GM23338 (cell line): ENCODE measurements around the gene SCCPDH. TPM values are rescaled to one million over a fixed set of nuclear protein-coding genes. Genes with fewer than 3 reads are reported as not detected.

Experiments
- ATAC-seq: fragments of 200-7000 bp; cut with Tn5 transposase; 3 replicates; pipeline ENCODE4 v1.9.1; 2020
- DNase-seq: peaks from one replicate; pipeline ENCODE4 v3.0.0-alpha.2; 2015; ENCODE audit warnings: low spot score
- H2AFZ ChIP-seq: fragments of 200-600 bp; sonication (generic); 2 replicates; pipeline ENCODE4 v1.8.0; 2016; ENCODE audit warnings: antibody characterized with exemption, mild to moderate bottlenecking, moderate library complexity
- H3F3A ChIP-seq: fragments of 200-600 bp; sonication (generic); replicated peaks from 2 replicates; pipeline ENCODE4 v1.8.0; 2017; ENCODE audit warnings: antibody characterized with exemption, mixed run types, low read depth
- H3K27ac ChIP-seq: fragments of 200-600 bp; sonication (generic); 2 replicates; pipeline ENCODE4 v1.6.1; 2016; ENCODE audit warnings: low read depth
- H3K27me3 ChIP-seq: fragments of 200-600 bp; sonication (generic); 2 replicates; pipeline ENCODE4 v1.8.0; 2016; ENCODE audit warnings: mild to moderate bottlenecking, mixed run types, moderate library complexity; ENCODE audit not compliant: insufficient read depth
- H3K36me3 ChIP-seq: fragments of 200-600 bp; sonication (generic); 2 replicates; pipeline ENCODE4 v1.8.0; 2016; ENCODE audit warnings: mild to moderate bottlenecking; ENCODE audit not compliant: insufficient read depth
- H3K4me1 ChIP-seq: fragments of 200-600 bp; sonication (generic); 2 replicates; pipeline ENCODE4 v1.8.0; 2016; ENCODE audit warnings: mild to moderate bottlenecking, moderate library complexity; ENCODE audit not compliant: insufficient read depth
- H3K4me2 ChIP-seq: fragments of 200-600 bp; sonication (generic); 2 replicates; pipeline ENCODE4 v1.7.1; 2017; ENCODE audit warnings: mixed run types
- H3K4me3 ChIP-seq: fragments of 200-600 bp; sonication (generic); 2 replicates; pipeline ENCODE4 v1.6.1; 2016; ENCODE audit warnings: mixed run types
- H3K79me2 ChIP-seq: fragments of 200-600 bp; sonication (generic); replicated peaks from 2 replicates; pipeline ENCODE4 v1.8.0; 2017; ENCODE audit warnings: mild to moderate bottlenecking; ENCODE audit not compliant: insufficient read depth
- H3K9me2 ChIP-seq: fragments of 200-600 bp; sonication (generic); 2 replicates; pipeline ENCODE4 v1.8.0; 2017; ENCODE audit not compliant: insufficient read depth
- H4K20me1 ChIP-seq: fragments of 200-600 bp; sonication (generic); replicated peaks from 2 replicates; pipeline ENCODE4 v1.8.0; 2017; ENCODE audit warnings: mild to moderate bottlenecking; ENCODE audit not compliant: insufficient read depth
- H3K27ac Mint-ChIP-seq: 2 replicates; pipeline ENCODE4 v1.8.0; 2020; ENCODE audit warnings: inconsistent platforms, mild to moderate bottlenecking, moderate library complexity, mixed read lengths
- H3K27me3 Mint-ChIP-seq: 3 replicates; pipeline ENCODE4 v1.8.0; 2022; ENCODE audit warnings: low read depth, mild to moderate bottlenecking, moderate library complexity, mixed read lengths, inconsistent platforms; ENCODE audit not compliant: insufficient read depth, poor library complexity
- H3K36me3 Mint-ChIP-seq: 3 replicates; pipeline ENCODE4 v1.8.0; 2021; ENCODE audit warnings: low read depth, mild to moderate bottlenecking, inconsistent platforms, moderate library complexity, mixed read lengths
- H3K4me1 Mint-ChIP-seq: 3 replicates; pipeline ENCODE4 v1.8.0; 2020; ENCODE audit warnings: mild to moderate bottlenecking, inconsistent platforms, mixed read lengths
- H3K4me3 Mint-ChIP-seq: 3 replicates; pipeline ENCODE4 v1.8.0; 2021; ENCODE audit warnings: moderate library complexity, mild to moderate bottlenecking, inconsistent platforms, mixed read lengths
- H3K9me3 Mint-ChIP-seq: 3 replicates; pipeline ENCODE4 v1.8.0; 2020; ENCODE audit warnings: moderate library complexity, mild to moderate bottlenecking, inconsistent platforms, mixed read lengths
- CREB1 ChIP-seq: fragments of 250-450 bp; sonication (Bioruptor Pico); IDR thresholded peaks from 2 replicates; pipeline ENCODE4 v1.5.0; 2020; ENCODE audit warnings: low read depth, mild to moderate bottlenecking, moderate library complexity
- CTCF ChIP-seq, 2 experiments: fragments of 200-600 bp in 1 of 2; sonication (generic) in 1 of 2; conservative IDR thresholded peaks; 2 replicates each; pipeline versions ENCODE4 v1.5.1 to v1.6.1; 2016 to 2017; ENCODE audit warnings: antibody characterized with exemption in 2 of 2, low read depth in 2 of 2, mild to moderate bottlenecking in 2 of 2, moderate library complexity in 1 of 2
- EZH2 ChIP-seq: fragments of 200-600 bp; sonication (generic); IDR thresholded peaks from one replicate; pipeline ENCODE4 v1.8.0; 2017; ENCODE audit warnings: antibody characterized with exemption, mild to moderate bottlenecking, low read depth; ENCODE audit not compliant: unreplicated experiment
- EZH2phosphoT487 ChIP-seq: fragments of 200-600 bp; sonication (generic); IDR thresholded peaks from one replicate; pipeline ENCODE4 v1.8.1; 2018; ENCODE audit warnings: antibody characterized with exemption; ENCODE audit not compliant: unreplicated experiment
- JUNB ChIP-seq: IDR thresholded peaks from one replicate; pipeline ENCODE4 v1.6.1; 2016; ENCODE audit warnings: antibody characterized with exemption; ENCODE audit not compliant: unreplicated experiment
- NANOG ChIP-seq: IDR thresholded peaks from 2 replicates; pipeline ENCODE4 v1.6.1; 2016; ENCODE audit warnings: antibody characterized with exemption, borderline replicate concordance
- REST ChIP-seq: IDR thresholded peaks from one replicate; pipeline ENCODE4 v1.6.1; 2018; ENCODE audit warnings: antibody characterized with exemption; ENCODE audit not compliant: unreplicated experiment
- polyA plus RNA-seq: library from polyadenylated mRNA; unstranded; fragments of >200 nt; fragmentation: Nextera tagmentation; extraction: Ambion mirVana; gene quantifications from 2 replicates; pipeline ENCODE4 v1.2.1, GENCODE V29; 2016
- total RNA-seq: library from RNA; depleted of rRNA; stranded (reverse); fragments of >200 nt; shearing (Covaris generic); gene quantifications from 2 replicates; pipeline ENCODE4 v1.2.3, GENCODE V29; 2014

SCCPDH gene
- total and polyA plus RNA-seq, 2 experiments from 2014 or later = 14.4 to 18.8 TPM

- TF ChIP-seq NANOG (no peak), CREB1 (CRISPR knock-in tag) (no peak), JUNB (no peak)
Observed at GRCh38 chr1:246750752-246751151, 26.5 kb downstream of the SCCPDH start (continued).

GRCh38 chr1:246753670-246754535 lies 29.7 kb downstream of the SCCPDH start:
- Mint-ChIP-seq H3K4me3 (no peak overlapping the region), H3K36me3 (no peaks in the 10 kb centered on the region), H3K4me1 (no peaks in the 10 kb centered on the region), H3K27ac (no peak overlapping the region), H3K9me3 (no peaks in the 10 kb centered on the region), H3K27me3 (peaks cover 2% of the 10 kb centered on the region)
- Histone ChIP-seq H3K27me3 (no peaks in the 10 kb centered on the region), H4K20me1 (no peaks in the 10 kb centered on the region), H3K4me2 (no peak overlapping the region), H3K4me1 (no peaks in the 10 kb centered on the region), H3K27ac (no peak overlapping the region), H3K36me3 (no peaks in the 10 kb centered on the region), H3F3A (no peaks in the 10 kb centered on the region), H3K9me2 (no peaks in the 10 kb centered on the region), H3K4me3 (no peak overlapping the region), H3K79me2 (no peaks in the 10 kb centered on the region), H2AFZ (no peak overlapping the region)
- TF ChIP-seq EZH2phosphoT487 (no peak), REST (no peak), EZH2 (no peak), CREB1 (CRISPR knock-in tag) (no peak), CTCF (conservative IDR thresholded peaks at IDR 0.05; ENCODE audit: low read depth in 2 of 2) (peak; percentile 80 to 95), JUNB (no peak)
- ATAC-seq (peak; percentile 99), DNase-seq (peak; percentile 93)
